GM21825 (cell line): ENCODE results near the gene CMKLR1.

Experiments used
- ATAC-seq: cut with Tn5 transposase; IDR thresholded peaks from one replicate; pipeline ENCODE4 v1.9.1; 2021; ENCODE audit warnings: mild to moderate bottlenecking, moderate library complexity; ENCODE audit not compliant: unreplicated experiment

The CMKLR1 gene

GRCh38 chr12:108269224-108269623, 69.9 kb downstream of the CMKLR1 start:
- no peak for ATAC-seq

DNA sequence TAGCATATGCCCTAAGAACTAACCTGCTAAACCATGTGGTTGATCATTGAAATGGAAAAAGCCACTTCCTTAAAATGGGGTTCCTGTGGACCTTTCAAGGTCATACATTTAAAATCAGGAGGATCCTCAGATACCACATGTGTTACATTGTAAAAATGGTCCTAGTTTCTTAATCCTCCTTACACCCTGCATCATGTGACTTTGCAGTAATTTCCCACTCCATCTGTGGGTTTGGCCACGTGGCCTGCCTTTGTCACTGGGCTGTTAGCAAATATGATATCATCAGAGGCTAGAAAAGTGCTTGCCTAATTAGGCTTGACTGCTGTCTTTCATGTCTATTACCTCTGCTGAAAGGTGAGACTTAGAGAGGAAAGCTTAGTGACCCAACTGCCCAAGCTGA, 70.7 kb downstream of the CMKLR1 start:
- ATAC-seq = no peak

DNA sequence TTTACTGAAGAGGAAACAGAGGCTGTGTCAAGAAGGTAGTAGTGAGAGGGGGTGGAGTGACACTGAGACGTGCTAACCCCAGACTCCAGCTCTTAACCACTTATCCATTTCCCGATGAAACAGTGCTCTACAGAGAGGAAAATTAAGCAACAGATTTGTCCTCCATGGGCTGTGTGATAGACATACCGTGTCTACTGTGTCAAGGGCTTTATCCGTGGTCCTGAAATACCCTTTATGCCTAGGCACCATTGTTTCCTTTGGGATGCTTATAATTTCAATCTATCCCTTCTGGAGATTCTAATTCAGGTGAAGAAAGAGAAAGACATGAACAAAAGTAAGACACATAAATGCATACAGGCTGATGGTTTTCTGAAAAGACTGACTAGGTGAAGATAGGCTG, 71.7 kb downstream of the CMKLR1 start:
- no peak for ATAC-seq

DNA sequence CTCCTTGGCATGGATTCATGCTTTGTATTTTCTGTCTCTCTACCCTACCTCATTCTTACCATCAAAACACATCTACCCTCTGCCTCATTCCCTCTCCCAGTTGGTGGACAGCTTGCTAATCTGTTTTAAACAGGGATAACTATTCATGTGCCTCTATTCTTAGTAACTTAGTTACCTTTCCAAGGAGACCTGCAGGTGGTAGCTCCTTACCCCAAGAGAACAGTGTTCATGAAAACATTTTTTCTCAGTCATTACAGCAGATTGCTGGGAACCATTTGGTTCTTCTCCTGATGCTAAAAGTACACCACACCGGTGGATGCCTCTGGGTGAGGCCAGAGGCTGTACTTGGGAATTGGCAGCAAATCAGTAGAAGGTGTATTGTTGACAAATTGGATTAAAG, 73.0 kb downstream of the CMKLR1 start:
- ATAC-seq = no peak

DNA sequence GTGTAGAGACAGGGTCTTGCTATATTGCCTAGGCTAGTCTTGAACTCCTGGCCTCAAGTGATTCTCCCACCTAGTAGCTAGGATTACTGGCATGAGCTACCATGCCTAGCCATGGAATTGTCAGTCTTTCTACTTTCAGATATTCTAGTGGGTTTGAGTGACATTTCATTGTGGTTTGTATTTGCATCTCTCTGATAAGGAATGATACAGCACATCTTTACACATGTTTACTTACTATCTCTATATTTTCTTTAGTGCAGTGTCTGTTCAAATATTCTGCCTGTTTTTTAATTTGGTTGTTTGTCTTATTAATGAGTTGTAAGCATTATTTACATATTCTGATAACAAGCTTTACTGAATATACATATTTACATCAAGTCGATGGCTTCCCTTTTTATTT, 73.6 kb downstream of the CMKLR1 start:
- no peak for ATAC-seq

- no peak for ATAC-seq
Measured at GRCh38 chr12:108260969-108261368, 78.1 kb downstream of the CMKLR1 start.

DNA sequence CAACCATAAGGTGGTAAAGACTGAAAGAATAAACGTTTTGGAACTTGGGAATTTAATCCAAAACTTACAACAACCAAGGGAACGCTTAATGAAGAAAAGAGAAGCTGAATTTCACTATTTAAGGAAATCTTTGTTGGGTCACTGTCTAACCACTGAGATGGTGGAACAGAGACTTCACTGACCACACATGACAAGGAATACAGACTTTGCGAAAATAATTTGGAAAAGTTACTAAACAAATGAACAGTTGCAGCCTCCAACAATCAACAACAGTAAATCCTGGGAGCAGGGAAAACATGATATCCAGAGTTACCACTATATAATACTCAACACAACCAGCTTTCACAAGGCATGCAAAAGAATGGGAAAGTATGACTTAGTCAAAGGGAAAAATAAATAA, 79.1 kb downstream of the CMKLR1 start:
- no peak for ATAC-seq

DNA sequence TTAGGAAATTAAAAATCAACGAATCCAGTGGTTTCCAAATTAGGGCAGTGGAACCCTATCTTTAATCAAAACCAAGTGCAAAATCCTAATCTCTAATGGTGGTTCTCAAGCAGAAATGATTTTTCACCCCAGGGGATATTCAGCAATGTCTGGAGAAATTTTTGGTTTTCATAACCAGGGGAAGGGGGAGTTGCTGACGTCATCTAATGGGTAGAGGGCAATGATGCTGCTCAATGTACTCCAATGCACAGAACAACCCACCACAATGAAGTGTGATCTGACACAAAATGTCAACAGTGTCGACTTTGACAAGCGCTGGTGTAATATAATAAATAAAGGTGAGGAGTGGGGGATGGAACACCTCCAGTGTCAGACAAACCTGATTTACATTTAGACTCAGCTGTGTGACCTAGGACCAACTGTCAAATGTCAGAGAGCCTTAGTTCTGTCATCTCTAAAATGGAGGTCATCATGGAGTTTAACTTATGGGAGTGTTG, 81.5 kb downstream of the CMKLR1 start:
- no peak for ATAC-seq

DNA sequence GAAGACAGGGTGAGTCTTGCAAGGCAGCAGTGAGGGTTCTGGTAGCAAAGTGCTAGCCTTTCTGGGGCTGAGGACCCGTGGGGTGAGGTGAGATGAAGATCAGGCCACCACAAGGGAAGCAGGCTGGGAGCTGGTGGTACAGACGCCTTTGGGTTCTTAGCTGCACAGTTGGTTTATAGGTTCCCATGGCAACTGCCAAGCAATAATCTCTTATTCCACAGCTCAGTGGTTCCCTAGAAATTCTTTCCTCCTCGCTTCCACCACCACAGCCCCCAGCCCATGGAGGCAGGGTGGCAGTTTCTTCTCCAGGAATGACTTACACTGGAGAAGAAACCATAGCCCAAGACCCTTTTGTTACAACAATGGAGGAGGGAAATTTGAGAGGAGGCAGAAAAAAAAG, 82.1 kb downstream of the CMKLR1 start:
- no peak for ATAC-seq

GRCh38 chr12:108255252-108255602, 83.9 kb downstream of the CMKLR1 start:
- no peak for ATAC-seq

GRCh38 chr12:108254517-108255251, 84.4 kb downstream of the CMKLR1 start:
- no peak for ATAC-seq

DNA sequence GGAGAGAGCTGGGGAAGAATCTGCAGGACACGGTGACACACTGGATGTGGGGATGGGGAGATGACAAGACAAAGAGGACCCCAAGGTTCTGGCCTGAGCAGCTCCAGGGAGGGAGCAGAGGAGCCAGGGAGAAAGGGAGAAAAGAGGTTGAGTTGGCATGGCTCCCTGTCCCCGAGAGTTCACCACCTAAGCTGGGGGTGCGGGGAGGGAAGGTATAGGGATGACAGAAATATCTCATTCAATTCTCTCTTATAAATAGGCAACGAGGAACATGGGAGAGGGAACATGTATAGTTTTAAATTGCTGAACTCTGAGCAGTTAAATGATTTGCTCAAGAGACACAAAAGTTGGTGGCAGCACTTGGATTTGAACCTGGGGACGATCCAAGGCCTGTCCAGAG, 85.1 kb downstream of the CMKLR1 start:
- ATAC-seq = no peak

DNA sequence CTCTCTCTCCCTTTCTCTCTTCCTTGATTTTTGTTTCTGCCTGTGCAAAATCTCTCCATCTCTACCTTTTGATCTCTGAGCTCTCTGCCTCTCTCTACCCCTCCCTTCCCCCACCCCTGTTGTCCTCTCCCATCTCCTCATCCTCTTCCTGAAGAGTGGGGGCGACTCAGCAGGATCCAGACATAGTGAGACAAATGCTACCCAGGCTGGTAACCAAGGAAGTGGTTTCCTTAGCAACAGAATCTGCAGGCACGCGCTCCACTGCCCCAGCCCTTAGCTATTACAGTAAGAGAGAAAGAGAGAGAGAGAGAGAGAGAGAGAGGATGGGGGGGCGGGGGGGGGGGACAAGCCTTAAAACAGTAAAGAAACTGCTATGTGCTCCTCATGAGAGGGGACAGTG, 85.6 kb downstream of the CMKLR1 start:
- ATAC-seq = no peak

- no peak for ATAC-seq
Measured at GRCh38 chr12:108252523-108252922, 86.6 kb downstream of the CMKLR1 start.

- ATAC-seq = no peak
Measured at GRCh38 chr12:108248011-108248410, 91.1 kb downstream of the CMKLR1 start.

GRCh38 chr12:108247130-108247529, 92.0 kb downstream of the CMKLR1 start:
- ATAC-seq = no peak

DNA sequence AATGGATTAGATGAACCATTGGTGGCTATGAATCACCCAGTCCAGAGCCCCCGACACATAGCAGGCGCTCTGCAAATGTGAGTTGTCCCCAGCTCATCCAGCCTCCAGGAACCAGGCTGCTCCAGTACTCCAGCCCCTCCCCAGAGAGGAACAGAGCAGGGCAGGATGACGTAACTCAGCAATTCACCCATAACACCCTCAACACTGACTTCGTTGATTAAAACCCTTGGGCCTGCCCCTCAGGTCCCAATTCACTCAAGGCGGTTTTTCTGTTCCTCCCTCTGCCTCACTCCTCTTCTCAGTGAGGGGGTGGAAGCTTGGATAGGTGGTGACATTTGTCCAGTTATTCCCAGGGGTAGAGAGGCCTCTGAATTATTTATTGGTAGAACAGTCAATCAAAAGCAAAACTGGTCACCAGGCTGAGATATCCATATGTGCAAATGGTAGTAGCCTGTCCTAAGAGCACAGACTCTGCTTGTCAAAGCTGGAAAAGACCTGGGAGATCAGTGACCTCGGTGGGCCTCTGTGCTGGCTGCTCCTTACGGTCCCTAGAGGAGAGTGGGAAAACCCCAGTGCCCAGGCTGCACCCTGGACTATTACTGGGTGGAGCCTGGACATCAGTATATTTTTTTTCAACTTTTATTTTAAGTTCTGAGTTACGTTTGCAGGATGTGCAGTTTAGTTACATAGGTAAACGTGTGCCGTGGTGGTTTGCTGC, 97.0 kb downstream of the CMKLR1 start:
- ATAC-seq = no peak

DNA sequence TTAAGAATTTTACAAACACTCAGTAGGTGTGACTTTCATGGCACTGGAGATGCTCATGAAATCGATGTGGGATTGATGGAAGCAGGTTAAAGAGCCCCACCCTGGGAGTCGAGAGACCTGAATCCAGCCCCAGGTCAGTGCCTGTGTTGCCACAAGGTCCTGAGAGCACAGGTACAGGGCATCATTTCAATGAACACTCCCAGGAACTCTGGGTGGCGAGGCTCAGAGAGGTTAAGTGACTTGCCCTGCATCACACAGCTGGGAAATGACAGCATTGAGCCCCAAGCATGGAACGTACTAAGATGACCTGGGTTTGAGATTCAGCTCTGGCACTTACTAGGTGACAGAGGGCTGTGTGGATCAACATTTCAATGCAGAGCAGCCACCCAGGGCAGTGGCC, 98.2 kb downstream of the CMKLR1 start:
- no peak for ATAC-seq

DNA sequence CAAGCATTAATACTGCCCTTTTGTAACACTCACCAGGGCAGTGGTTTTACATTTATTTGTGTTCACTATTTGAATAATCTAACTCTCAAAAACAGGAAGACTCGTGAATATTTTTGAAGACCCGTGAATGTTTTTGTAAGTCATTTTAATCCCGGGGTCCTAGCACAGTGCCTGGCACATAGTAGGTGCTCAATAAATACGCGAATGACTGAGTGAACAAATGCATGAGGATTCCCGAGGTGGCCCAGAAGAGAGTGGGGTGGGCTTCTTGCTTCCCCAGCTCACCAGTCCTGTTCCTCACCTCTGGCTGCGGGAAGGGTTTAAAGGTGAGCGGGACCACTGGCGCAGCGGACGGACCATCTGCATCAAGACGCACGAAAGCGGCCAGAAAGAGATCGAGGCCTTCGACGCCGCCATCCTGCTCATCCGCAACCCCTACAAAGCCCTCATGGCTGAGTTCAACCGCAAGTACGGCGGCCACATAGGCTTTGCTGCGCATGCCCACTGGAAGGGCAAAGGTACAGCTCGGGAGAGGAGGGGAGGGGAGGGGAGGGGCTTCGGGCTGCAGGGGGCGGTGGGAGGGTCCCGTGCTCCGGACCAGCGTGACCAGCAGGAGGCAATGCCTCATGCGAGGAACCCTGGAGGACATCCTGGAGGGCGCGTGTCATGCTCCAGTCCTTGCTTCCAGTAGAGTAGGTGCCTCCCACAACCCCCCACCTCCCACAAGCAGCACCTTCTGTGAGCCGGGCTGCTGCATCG, 98.9 kb downstream of the CMKLR1 start:
- ATAC-seq = no peak

- no peak for ATAC-seq
Measured at GRCh38 chr12:108239378-108239777, 99.7 kb downstream of the CMKLR1 start.

DNA sequence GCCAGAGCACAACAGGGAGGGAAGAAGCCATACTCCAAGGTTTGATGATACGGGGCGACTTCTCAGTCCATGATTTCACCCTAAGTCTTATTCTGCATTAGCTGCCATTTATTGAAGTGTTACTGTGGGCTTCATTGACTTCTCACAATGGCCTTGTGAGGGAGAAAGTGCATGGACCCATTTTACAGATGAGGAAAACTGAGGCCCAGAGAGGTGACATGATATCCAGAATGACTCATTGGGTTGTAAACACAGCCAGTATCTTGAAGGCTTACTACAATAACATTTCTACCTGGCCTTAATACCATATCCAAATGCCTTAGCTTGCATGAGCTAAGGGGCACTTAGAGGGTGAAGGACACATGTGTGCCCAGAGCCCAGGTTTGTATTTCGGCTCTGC, 100.6 kb downstream of the CMKLR1 start:
- no peak for ATAC-seq
